Measurements from ENCODE around the gene CABLES2.
A peak's percentile ranks its signal among the peaks of the same experiment; 100 is the strongest.

CABLES2 gene

DNA sequence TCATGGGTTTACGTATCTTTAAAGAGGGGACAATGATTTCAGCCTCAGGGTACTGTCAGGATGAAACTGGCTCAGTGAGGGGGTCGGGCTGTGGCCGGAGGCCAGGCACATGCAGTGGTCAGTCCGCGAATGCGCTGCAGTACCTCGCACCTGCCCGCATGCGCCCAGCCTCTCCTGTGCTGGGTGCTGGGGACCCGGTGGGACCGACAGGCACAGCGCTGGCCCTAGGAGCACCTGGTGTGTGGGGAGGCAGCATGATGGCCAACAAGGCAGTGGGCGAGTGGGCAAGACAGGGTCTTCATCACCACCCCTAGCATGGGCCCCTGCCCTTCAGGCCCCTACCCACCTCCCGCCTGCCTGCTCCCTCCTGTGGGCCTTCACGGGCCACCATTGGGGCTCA, 970 bp upstream of the CABLES2 start:
- no peak overlapping the region for H3K9ac ChIP-seq (ENCODE audit: low read depth, low read length)
- H3K9me3 ChIP-seq (replicated peaks; ENCODE audit: low read length) = no peaks in the 10 kb centered on the region
- H3K4me1 ChIP-seq (ENCODE audit: control insufficient read depth, insufficient read depth, low read length) = peaks cover 12% of the 10 kb centered on the region
- H3K4me2 ChIP-seq (ENCODE audit: low read length) = no peak overlapping the region
- peaks cover 13% of the 10 kb centered on the region for H3K27me3 ChIP-seq (ENCODE audit: control insufficient read depth, insufficient read depth, low read length)
- no peak overlapping the region for H3K4me3 ChIP-seq (ENCODE audit: low read length)
- H3K36me3 ChIP-seq (ENCODE audit: insufficient read depth, low read length) = no peaks in the 10 kb centered on the region

DNA sequence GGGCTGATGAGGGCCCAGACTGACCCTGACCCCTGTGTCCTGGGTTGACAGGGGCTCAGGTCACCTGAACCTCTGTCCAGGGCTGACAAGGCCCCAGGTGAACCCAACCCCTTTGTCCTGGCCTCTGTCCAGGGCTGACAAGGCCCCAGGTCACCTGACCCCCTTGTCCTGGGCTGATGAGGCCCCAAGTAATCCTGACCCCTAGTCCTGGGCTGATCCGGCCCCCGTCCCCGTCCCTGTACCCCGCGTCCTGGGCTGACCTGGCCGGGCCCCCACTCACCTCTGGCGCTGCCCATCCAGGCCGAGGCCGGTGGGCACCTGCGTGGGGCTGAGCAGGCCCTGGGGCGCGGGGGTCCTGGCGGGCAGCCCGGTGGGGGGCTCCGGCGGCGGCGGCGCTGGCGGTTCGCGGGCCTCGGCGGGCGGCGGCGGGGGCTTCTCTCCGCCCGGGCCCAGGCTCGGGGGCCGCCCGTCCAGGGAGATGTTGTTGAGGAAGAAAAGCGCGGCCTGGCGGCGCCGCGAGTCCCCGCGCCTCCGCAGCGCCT, 379 bp downstream of the CABLES2 start:
- H3K4me2 ChIP-seq (ENCODE audit: low read length) = peak overlapping the region; percentile 93
- peak overlapping the region; percentile 82 for H3K9ac ChIP-seq (ENCODE audit: low read depth, low read length)
- H3K4me1 ChIP-seq (ENCODE audit: control insufficient read depth, insufficient read depth, low read length) = peaks cover 12% of the 10 kb centered on the region
- peak overlapping the region; percentile 75 for H3K4me3 ChIP-seq (ENCODE audit: low read length)
- no peaks in the 10 kb centered on the region for H3K36me3 ChIP-seq (ENCODE audit: insufficient read depth, low read length)
- no peaks in the 10 kb centered on the region for H3K9me3 ChIP-seq (replicated peaks; ENCODE audit: low read length)
- H3K27me3 ChIP-seq (ENCODE audit: control insufficient read depth, insufficient read depth, low read length) = peaks cover 10% of the 10 kb centered on the region

DNA sequence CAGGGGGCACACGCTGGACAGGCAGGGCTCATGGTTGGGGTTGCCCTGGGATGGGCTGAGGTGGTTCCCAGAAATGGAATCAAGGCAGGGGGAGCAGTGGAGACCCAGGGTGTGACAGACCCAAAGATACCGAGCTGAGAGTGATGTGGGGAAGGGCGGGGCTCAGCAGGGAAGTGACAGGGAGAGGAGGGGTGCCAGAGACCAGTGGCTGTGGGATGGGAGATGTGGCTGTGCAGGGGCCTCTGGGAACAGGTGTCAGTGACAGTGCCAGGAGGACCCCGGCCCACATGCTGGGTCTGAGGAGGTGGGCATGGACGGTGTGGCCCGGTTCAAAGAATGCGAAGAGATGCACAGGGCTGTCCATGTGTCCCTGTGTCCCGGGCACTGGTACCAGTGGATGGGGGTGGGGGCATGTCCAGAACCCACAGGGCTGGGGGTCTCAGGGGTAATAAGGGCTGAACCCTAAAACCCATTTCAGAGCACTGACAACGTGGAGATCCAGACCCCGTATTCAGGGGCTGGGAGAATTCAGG, 1.0 kb downstream of the CABLES2 start:
- H3K4me1 ChIP-seq (ENCODE audit: control insufficient read depth, insufficient read depth, low read length) = peaks cover 12% of the 10 kb centered on the region
- H3K4me2 ChIP-seq (ENCODE audit: low read length) = peak overlapping the region; percentile 93
- peaks cover 10% of the 10 kb centered on the region for H3K27me3 ChIP-seq (ENCODE audit: control insufficient read depth, insufficient read depth, low read length)
- peak overlapping the region; percentile 75 for H3K4me3 ChIP-seq (ENCODE audit: low read length)
- peak overlapping the region; percentile 82 for H3K9ac ChIP-seq (ENCODE audit: low read depth, low read length)
- no peaks in the 10 kb centered on the region for H3K36me3 ChIP-seq (ENCODE audit: insufficient read depth, low read length)
- no peaks in the 10 kb centered on the region for H3K9me3 ChIP-seq (replicated peaks; ENCODE audit: low read length)

DNA sequence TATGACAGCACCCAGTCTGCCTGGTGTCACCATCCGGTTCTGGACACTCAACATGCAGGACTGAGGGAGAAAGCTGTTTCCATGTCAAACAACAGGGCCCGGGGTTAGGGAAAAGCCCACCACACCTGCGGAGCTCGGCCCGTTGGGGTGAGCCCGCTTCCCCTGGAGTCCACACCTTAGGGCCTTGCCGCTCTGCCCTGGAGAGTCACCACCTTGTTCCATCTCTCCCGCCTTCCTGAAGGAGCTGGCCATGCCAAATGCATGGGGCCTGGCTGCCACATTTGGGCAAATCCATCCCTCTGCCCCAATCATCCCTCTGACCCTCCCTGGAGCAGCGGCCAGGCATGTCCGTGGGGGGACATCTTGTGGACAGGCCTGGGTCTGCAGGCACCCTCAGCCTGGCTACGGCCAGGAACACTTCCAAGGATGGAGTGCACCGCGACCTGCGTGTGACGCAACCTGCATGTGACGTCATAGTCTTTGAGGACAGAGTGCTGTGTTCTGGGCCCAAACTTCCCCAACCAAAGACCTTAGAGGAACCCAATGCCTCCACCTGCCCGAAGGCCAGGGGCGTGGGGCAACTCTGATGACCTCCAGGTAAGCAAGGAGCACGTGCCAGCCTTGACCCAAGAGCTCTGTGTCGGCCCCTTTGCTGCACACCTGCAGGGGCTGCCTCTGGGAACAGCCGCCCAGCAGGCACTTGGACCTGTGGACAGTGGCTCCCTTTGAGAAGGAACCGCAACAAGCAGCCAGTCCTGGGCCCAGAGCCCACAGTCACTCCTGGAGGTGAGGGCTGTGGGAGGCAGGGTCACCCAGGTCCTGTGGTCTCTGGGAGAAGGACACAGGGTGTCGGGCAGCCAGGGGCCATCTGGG, 1.7 kb downstream of the CABLES2 start:
- Histone ChIP-seq H3K4me2 (ENCODE audit: low read length) (peak overlapping the region; percentile 93), H3K4me3 (ENCODE audit: low read length) (peak overlapping the region; percentile 13), H3K9ac (ENCODE audit: low read depth, low read length) (no peak overlapping the region), H3K36me3 (ENCODE audit: insufficient read depth, low read length) (no peaks in the 10 kb centered on the region), H3K27me3 (ENCODE audit: control insufficient read depth, insufficient read depth, low read length) (peaks cover 10% of the 10 kb centered on the region), H3K4me1 (ENCODE audit: control insufficient read depth, insufficient read depth, low read length) (peaks cover 12% of the 10 kb centered on the region), H3K9me3 (replicated peaks; ENCODE audit: low read length) (no peaks in the 10 kb centered on the region)

DNA sequence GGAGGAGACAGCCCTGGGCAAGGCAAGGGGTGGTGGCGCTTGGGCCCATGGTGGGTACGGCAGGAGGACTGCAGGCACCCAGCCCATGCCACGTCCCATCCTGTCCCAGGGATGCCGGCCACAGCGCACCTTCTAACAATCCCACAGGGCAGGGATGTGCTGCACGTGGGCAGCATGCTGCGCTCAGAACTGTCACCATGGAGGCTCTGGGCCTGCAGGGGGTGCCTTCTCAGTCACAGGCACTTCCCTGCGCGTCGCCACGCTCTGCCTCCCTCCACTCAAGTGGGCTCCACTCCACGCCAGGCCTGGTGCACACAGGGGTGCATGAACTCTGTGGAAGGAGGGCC, 2.4 kb downstream of the CABLES2 start:
- H3K9me3 ChIP-seq (replicated peaks; ENCODE audit: low read length) = no peaks in the 10 kb centered on the region
- H3K4me3 ChIP-seq (ENCODE audit: low read length) = no peak overlapping the region
- H3K36me3 ChIP-seq (ENCODE audit: insufficient read depth, low read length) = no peaks in the 10 kb centered on the region
- no peak overlapping the region for H3K4me2 ChIP-seq (ENCODE audit: low read length)
- H3K4me1 ChIP-seq (ENCODE audit: control insufficient read depth, insufficient read depth, low read length) = peaks cover 12% of the 10 kb centered on the region
- H3K9ac ChIP-seq (ENCODE audit: low read depth, low read length) = no peak overlapping the region
- peaks cover 10% of the 10 kb centered on the region for H3K27me3 ChIP-seq (ENCODE audit: control insufficient read depth, insufficient read depth, low read length)

DNA sequence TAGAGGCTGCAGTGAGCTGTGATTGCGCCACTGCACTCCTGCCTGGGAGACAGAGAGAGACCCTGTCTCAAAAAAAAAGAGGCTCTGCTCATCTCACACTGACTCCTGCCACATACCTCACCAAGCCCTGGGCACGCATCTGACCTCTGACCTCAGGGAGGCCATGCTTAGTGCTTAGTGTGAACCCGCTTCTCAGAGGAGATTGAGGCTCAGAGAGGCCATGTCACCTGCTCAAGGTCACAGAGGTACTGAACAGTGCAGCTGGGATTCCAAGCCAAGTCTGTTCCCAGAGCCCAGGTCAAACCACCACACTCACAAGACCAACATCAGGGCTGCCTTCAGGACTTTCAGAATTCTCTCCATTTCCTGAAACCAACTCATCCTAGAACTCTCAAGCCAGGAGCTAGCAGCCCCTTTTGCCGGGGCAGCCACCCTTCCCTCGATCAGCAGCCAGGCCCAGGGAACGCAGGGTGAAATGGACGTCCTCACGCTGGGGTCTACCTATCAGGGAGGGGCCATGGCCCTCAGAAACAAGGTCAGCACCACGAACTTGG, 2.9 kb downstream of the CABLES2 start:
- no peaks in the 10 kb centered on the region for H3K36me3 ChIP-seq (ENCODE audit: insufficient read depth, low read length)
- peaks cover 12% of the 10 kb centered on the region for H3K4me1 ChIP-seq (ENCODE audit: control insufficient read depth, insufficient read depth, low read length)
- no peaks in the 10 kb centered on the region for H3K9me3 ChIP-seq (replicated peaks; ENCODE audit: low read length)
- H3K4me2 ChIP-seq (ENCODE audit: low read length) = no peak overlapping the region
- H3K9ac ChIP-seq (ENCODE audit: low read depth, low read length) = no peak overlapping the region
- no peak overlapping the region for H3K4me3 ChIP-seq (ENCODE audit: low read length)
- peaks cover 5% of the 10 kb centered on the region for H3K27me3 ChIP-seq (ENCODE audit: control insufficient read depth, insufficient read depth, low read length)

DNA sequence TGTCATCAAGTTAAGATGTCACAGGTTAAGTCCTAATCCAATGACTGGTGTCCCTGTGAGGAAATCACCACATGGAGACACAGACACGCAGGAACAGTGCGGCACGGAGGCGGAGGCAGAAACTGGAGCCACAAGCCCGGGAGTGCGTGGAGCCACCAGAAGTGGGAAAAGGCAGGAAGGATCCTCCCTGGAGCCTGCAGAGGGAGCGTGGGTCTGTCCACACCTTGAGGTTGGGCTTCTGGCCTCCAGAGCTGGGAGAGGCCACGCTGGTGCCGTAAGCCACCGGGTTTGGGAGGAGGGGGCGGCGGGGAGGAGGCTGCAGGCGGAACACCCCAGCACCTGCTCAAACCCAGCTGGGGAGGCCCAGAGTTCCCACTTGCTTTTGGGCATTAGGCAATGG, 3.8 kb downstream of the CABLES2 start:
- Histone ChIP-seq H3K9ac (ENCODE audit: low read depth, low read length) (no peak overlapping the region), H3K27me3 (ENCODE audit: control insufficient read depth, insufficient read depth, low read length) (no peaks in the 10 kb centered on the region), H3K4me1 (ENCODE audit: control insufficient read depth, insufficient read depth, low read length) (peaks cover 12% of the 10 kb centered on the region), H3K36me3 (ENCODE audit: insufficient read depth, low read length) (no peaks in the 10 kb centered on the region), H3K4me2 (ENCODE audit: low read length) (no peak overlapping the region), H3K4me3 (ENCODE audit: low read length) (no peak overlapping the region), H3K9me3 (replicated peaks; ENCODE audit: low read length) (no peaks in the 10 kb centered on the region)

DNA sequence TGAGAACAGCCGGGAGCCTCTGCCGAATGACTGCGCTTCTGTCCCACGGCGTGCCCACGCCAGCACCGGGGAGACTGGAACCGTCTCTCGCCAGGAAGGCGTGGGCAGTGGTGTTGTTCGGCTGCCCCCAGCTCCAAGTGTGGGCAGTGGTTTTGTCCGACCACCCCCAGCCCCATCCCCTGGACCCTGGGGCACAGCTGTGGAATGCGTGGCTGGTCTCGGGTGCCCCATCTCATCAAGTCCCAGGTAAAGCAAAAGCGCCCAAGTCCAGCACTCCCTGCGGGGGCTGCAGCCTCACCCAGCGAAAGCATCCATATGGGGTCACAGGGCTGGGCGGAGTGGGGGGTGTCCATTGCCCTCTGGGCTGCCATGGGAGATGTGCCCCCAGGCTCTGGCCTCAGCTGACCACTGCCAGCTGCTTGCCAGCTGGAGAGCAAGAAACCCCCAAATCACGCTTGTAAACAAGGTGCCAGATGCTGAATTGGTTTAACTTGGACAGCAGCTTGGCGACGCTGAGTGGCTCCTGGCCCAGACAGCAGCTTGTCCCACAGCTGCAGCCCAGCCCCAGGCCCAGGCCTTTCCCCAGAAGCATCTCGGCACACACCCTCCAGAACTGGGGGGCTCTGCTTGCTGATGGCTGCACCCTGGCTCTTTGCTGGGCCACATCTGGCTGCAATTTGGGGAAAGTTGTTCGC, 4.5 kb downstream of the CABLES2 start:
- Histone ChIP-seq H3K27me3 (ENCODE audit: control insufficient read depth, insufficient read depth, low read length) (no peaks in the 10 kb centered on the region), H3K36me3 (ENCODE audit: insufficient read depth, low read length) (no peaks in the 10 kb centered on the region), H3K4me2 (ENCODE audit: low read length) (no peak overlapping the region), H3K4me3 (ENCODE audit: low read length) (no peak overlapping the region), H3K9me3 (replicated peaks; ENCODE audit: low read length) (no peaks in the 10 kb centered on the region), H3K9ac (ENCODE audit: low read depth, low read length) (no peak overlapping the region), H3K4me1 (ENCODE audit: control insufficient read depth, insufficient read depth, low read length) (peaks cover 12% of the 10 kb centered on the region)

DNA sequence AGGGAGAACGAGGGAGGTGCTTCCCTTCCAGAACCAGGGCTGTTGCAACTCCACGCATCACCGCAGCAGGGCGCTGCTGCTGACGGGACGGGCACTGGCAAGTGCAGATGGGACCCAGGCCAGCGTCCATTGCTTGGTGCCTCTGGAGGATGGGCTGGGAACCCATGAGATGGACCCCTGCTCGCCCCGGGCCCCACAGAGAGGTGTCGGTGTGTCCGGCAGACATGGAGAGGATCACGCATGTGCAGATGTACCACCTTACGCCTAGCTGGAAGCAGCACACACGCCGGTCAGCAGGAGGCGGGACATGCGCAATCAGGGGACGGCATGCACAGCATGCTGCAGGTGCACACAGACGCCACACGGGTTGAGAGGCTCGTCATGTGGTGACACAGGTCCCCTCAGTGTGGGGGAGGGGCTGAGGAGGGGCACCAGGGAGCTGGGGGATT, 5.7 kb downstream of the CABLES2 start:
- H3K9ac ChIP-seq (ENCODE audit: low read depth, low read length) = no peak overlapping the region
- H3K4me2 ChIP-seq (ENCODE audit: low read length) = no peak overlapping the region
- H3K27me3 ChIP-seq (ENCODE audit: control insufficient read depth, insufficient read depth, low read length) = no peaks in the 10 kb centered on the region
- H3K4me1 ChIP-seq (ENCODE audit: control insufficient read depth, insufficient read depth, low read length) = peaks cover 9% of the 10 kb centered on the region
- H3K36me3 ChIP-seq (ENCODE audit: insufficient read depth, low read length) = no peaks in the 10 kb centered on the region
- H3K4me3 ChIP-seq (ENCODE audit: low read length) = no peak overlapping the region
- no peaks in the 10 kb centered on the region for H3K9me3 ChIP-seq (replicated peaks; ENCODE audit: low read length)

DNA sequence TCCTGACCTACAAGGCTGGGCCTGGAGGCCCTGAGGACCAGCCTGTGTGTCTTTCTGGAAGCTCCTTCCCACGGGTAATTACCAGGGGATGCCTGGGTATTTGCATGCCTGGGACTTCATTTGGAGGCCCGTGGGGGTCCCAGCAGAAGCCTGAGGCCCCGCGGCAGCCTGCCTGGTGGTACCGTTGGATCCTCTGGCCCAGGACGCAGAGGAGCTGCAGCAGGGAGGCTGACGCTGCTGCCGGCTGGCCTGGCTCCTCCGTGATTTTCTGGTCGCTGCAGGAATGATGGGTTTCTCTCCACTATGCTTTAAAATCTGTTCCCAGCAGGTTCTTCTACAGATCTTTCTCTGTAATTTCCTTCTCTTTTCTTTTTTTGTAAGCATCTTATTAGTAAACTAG, 6.5 kb downstream of the CABLES2 start:
- Histone ChIP-seq H3K27me3 (ENCODE audit: control insufficient read depth, insufficient read depth, low read length) (no peaks in the 10 kb centered on the region), H3K4me2 (ENCODE audit: low read length) (no peak overlapping the region), H3K4me3 (ENCODE audit: low read length) (no peak overlapping the region), H3K9ac (ENCODE audit: low read depth, low read length) (no peak overlapping the region), H3K9me3 (replicated peaks; ENCODE audit: low read length) (no peaks in the 10 kb centered on the region), H3K4me1 (ENCODE audit: control insufficient read depth, insufficient read depth, low read length) (peaks cover under 1% of the 10 kb centered on the region), H3K36me3 (ENCODE audit: insufficient read depth, low read length) (no peaks in the 10 kb centered on the region)

DNA sequence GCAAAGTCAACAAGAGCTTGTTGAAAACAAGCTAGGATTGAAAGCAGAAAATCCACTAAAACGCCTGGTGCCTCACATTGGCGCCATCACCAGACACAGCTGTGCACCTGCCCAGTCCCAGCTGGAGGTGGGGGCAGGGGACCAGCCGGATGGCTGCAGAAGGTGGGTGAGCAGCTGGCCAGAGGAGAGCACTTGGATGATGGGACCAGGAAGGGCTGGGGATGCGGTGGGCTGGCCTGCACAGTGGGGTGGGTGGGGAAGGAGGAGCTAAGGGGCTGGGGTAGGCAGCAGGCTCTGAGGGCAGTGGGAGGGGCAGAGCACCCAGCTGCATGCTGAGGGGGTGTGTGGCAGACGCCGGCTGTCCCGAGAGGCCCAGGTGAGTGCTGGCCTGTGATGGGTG, 7.1 kb downstream of the CABLES2 start:
- H3K4me1 ChIP-seq (ENCODE audit: control insufficient read depth, insufficient read depth, low read length) = no peaks in the 10 kb centered on the region
- H3K27me3 ChIP-seq (ENCODE audit: control insufficient read depth, insufficient read depth, low read length) = no peaks in the 10 kb centered on the region
- no peak overlapping the region for H3K9ac ChIP-seq (ENCODE audit: low read depth, low read length)
- H3K9me3 ChIP-seq (replicated peaks; ENCODE audit: low read length) = no peaks in the 10 kb centered on the region
- no peaks in the 10 kb centered on the region for H3K36me3 ChIP-seq (ENCODE audit: insufficient read depth, low read length)
- no peak overlapping the region for H3K4me3 ChIP-seq (ENCODE audit: low read length)
- no peak overlapping the region for H3K4me2 ChIP-seq (ENCODE audit: low read length)
